Gastroesophageal sphincter (tissue), 3 donors: Measurements from ENCODE around the gene PDE4B.

Source experiments
- POLR2A ChIP-seq, 2 donors: fragments of 450-650 bp; IDR thresholded peaks; one replicate each; pipeline ENCODE4 v1.6.1; 2017; ENCODE audit warnings: antibody characterized with exemption in 2 of 2, mild to moderate bottlenecking in 2 of 2, moderate library complexity in 1 of 2
- POLR2AphosphoS5 ChIP-seq: sonication (generic); formaldehyde crosslinking; IDR thresholded peaks from one replicate; pipeline ENCODE4 v1.6.1; 2017; ENCODE audit warnings: antibody characterized with exemption
- TF ChIP-seq, protein P1 (sequence below), 4 experiments: fragments of 200-600 bp in 2 of 4; fragments of 450-650 bp in 2 of 4; sonication (generic) in 1 of 4; IDR thresholded peaks; one replicate each; pipeline ENCODE4 v1.5.1; 2017 to 2019; ENCODE audit warnings: antibody characterized with exemption in 4 of 4, mild to moderate bottlenecking in 2 of 4, moderate library complexity in 2 of 4

DNA sequence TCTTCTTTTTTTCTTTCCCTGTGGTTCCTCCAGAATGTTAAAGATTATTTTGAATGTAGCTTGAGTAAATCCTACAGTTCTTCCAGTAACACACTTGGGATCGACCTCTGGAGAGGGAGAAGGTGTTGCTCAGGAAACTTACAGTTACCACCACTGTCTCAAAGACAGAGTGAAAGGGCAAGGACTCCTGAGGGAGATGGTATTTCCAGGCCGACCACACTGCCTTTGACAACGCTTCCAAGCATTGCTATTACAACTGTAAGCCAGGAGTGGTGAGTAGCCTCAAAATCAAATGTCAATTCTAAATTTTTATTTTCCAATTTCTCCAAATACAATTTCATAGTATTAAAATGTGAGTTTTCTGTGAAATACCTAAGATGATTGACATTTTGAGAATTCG lies 125.9 kb downstream of the PDE4B start:
- no peak for TF ChIP-seq POLR2A (IDR thresholded peaks at IDR 0.05)
- TF ChIP-seq, protein P1, sequence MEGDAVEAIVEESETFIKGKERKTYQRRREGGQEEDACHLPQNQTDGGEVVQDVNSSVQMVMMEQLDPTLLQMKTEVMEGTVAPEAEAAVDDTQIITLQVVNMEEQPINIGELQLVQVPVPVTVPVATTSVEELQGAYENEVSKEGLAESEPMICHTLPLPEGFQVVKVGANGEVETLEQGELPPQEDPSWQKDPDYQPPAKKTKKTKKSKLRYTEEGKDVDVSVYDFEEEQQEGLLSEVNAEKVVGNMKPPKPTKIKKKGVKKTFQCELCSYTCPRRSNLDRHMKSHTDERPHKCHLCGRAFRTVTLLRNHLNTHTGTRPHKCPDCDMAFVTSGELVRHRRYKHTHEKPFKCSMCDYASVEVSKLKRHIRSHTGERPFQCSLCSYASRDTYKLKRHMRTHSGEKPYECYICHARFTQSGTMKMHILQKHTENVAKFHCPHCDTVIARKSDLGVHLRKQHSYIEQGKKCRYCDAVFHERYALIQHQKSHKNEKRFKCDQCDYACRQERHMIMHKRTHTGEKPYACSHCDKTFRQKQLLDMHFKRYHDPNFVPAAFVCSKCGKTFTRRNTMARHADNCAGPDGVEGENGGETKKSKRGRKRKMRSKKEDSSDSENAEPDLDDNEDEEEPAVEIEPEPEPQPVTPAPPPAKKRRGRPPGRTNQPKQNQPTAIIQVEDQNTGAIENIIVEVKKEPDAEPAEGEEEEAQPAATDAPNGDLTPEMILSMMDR (IDR thresholded peaks at IDR 0.05): no peak
- no peak for TF ChIP-seq POLR2AphosphoS5
